ENCODE measurements around the gene GJD4.

DNA sequence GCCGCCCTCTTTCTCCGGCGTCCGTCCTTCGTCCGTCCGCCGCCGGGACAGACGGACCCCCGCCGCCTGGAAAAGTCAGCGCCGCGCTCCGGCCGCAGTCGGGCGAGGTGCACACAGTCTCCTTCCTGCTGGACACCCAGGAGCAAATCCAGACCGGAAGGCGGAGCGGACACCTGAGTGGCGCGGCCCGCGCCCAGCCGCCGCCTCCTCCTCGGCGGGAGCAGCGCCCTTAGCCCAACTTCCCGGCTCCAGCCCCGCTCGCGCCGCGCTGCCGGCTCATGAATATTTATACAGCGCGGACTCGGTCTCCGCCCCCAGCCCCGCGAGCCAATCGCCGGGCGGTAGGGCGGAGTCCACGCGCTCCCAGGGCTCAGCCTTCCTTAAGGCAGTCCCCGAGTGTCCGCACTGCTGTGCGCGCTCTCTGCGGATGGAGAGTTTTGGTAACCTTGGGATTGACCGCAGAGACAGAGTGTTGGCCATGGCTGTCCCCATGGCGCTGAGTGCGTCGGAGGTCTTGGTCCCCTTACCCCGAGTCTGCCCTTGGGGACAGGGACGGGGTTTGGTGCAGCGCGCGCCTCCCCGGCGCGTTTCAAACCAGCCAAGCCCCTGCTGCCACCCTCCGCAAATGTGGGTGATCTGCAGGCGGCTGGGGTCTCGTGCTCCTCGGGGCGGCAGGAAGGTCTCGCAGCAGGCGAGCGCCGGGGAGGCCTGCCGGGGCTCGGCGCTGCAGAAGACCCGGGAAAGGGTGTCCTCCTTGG, 37.1 kb downstream of the GJD4 start, which contains the start of gene FZD8:
- TF ChIP-seq, protein P1, sequence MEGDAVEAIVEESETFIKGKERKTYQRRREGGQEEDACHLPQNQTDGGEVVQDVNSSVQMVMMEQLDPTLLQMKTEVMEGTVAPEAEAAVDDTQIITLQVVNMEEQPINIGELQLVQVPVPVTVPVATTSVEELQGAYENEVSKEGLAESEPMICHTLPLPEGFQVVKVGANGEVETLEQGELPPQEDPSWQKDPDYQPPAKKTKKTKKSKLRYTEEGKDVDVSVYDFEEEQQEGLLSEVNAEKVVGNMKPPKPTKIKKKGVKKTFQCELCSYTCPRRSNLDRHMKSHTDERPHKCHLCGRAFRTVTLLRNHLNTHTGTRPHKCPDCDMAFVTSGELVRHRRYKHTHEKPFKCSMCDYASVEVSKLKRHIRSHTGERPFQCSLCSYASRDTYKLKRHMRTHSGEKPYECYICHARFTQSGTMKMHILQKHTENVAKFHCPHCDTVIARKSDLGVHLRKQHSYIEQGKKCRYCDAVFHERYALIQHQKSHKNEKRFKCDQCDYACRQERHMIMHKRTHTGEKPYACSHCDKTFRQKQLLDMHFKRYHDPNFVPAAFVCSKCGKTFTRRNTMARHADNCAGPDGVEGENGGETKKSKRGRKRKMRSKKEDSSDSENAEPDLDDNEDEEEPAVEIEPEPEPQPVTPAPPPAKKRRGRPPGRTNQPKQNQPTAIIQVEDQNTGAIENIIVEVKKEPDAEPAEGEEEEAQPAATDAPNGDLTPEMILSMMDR (IDR thresholded peaks at IDR 0.05; ENCODE audit: low read length): peak; percentile 40; the same call in 1 of the 2 replicates
- TF ChIP-seq EZH2 (IDR thresholded peaks at IDR 0.05; ENCODE audit: borderline replicate concordance, low read length): no peak
